GM19468 (cell line): ENCODE measurements around the gene ADORA1.

Experiments
- ATAC-seq: cut with Tn5 transposase; IDR thresholded peaks from one replicate; pipeline ENCODE4 v1.9.1; 2021; ENCODE audit warnings: mild to moderate bottlenecking, moderate library complexity, moderate number of reproducible peaks; ENCODE audit not compliant: unreplicated experiment; ENCODE audit errors: extremely low read depth

The ADORA1 gene

DNA sequence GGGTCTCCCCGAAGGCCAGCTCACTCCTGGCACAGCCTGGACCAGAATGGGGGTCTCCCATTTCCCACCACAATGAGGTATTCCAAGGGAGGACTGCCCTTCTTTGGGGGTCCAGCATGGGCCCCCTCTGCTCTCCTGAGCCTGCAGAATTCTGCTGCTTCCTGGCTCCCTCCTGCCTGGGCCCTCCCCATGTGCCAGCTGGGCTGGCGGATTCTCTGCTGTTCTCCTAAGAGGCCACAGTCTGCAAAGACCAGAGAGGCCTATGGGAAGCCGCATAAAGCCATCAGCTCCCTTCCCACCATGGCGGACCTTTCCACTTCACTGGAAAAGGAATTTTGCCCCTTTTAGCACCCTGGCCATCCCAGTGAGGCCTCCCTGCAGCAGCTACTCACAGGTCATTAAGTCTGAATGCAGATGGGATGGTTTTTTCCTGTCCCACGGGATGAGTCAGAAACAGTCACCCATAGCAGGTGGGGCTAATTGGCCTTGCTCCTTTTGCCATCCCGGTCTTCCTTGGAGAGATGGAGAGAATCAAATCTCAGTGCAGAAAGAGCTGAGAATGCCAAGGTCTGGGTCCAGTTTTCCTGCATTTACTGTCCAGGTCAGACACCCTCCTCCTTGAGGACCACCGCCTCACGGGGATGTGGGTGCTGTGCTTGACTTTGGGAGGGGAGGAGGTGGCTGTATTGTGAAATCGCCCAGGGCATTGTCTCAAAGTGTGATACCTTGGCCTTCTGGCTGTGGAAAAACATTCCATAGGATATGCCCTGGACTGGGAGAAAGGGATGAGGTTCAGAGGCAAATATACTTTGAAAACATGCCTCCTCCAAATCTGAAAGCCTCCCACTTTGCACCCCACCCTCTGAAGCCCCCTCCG lies 24.9 kb downstream of the ADORA1 start:
- ATAC-seq: no peak

DNA sequence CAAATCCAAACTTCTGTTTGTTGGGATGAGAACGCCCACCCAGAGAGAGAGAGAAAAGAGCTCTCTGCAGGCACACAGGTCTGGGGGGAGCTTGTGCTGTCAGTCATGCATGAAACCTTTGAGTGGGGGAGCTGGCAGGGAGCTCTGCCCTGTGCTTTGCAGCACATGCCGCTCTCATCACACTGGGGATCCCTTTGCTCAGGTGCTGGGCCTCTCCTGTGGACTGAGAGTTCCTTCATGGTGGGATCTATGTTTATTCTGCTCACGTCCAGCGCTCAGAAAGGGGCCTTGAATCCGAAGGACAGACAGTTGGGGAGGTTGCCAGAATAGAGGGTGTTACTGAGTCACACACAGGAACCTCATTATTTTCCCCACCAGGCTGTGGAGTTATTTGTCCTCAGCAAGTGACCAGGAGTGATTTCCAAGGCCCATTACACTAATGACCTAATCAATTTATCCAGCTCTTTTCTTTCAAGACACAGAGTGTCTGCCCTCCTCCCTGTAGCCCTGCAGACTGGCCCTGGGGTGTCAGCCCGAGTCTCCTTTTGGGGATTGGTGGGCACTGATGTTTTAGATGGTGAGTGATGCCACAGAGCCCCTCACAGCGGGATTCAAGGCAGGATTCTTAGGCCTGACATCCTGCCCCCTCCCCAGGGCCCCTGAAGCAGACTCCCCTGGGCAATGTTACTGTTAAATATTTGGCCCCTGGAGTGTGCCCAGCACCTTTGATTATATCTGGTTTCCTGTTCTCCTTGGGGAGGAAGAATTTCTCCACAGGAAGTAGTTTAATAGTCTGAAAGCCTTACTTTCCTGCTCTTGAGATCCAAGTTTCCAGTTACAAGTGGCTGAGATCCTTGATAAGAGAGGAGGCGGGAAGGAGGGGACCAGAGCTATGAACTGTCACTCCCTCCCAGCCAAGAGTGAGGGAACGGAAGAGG lies 25.8 kb downstream of the ADORA1 start:
- ATAC-seq: no peak

DNA sequence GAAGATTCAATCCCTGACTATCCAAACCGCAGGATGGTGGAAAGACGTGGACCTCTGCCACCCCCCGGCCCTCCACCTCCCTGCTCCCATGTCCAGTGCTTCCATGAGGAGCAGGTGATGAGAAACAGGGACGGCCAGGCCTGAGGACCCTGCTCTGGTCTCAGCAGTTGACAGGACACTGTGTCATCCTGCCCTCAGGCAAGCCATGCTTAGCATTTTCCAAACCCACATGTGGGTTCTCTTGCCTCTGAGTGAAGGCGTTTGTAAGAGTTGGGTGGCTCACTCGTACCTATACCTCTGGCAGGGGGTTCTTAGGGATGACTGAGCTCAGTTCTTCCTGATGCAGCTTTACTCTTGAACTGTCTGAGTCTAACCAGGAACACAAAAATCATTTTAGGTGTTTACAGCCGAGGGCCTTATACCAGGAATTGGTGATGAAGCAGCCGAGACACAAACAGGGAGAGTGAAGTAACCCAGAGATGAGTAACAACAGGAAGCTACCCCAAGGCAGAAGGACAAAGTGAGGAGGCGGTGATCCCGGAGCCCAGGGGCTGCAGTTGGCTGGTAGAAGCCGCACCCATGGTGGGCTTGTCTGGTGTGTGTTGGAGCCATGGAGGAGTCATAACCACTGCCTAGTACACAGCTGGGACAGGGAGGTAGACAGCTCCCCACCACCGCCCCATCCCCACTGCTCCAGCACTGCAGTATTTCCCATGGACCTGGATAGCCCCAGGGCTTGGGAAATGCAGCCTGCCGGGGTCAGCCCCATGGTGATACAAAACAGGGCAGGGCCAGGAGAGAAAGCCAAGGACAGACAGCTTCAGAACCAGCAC lies 26.7 kb downstream of the ADORA1 start:
- no peak for ATAC-seq

DNA sequence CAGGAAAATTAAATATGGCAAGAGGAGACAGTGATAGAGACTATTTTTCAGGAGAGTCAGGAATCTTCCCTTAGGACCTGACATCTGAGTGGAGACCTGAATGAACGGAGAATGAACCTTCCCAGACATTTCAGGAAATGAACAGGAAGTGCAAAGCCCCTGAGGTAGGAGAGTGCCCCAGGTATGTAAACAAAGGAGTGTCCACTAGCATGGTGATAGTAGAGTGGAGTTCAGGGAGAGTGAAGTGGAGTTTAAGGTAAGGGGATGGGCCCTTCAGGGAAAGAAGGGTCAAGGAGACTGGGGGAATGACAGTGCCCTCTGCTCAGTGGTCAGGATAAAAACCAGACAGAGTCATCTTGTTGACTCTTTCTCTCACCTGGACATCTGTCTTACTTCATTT lies 28.8 kb downstream of the ADORA1 start:
- no peak for ATAC-seq

DNA sequence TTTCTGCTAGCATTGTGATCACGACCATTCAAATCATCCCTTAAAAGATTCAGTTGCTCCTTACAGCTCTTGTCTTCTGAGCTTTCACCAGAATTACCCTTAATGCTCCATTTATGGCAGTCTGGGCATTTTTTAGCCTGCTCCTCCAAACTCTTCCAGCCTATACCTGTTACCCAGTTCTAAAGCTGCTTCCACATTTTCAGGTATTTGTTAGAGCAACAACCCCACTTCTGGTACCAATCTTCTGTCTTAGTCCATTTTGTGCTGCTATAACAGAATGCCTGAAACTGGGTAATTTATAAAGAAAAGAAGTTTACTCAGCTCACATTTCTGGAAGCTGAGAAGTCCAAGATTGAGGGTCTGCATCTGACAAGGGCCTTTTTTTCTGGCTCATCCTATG lies 30.9 kb downstream of the ADORA1 start:
- no peak for ATAC-seq

DNA sequence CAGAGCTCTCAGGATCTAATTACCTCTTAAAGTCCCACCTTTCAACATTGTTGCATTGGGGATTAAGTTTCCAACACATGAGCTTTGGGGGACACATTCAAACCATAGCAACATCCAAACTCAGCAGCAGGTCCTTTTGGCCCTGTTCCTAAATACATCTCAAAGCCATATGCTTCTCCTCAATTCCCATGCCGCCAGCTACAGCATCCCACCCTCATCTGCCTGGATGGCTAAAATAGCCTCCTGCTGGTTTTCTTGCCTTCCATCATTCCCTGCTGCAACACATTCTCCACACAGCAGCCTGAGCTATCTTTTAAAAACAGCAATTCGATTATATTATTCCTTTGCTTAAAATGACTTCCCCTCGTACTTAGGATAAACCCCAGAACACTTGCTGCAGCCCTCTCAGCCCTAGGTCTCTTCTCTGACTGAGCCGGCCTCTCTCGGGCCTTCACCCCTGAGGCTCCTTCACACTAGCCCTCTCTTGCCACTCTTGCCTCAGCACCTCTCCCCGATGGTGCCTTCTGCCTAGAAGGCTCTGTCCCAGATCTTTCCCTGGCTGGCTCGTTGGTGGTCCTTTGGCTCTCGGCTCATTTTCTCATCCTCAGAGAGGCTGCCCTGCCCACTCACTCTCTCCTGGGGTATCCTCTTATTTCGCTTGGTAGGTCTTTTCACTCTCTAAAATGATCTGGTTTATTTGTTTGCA lies 31.6 kb downstream of the ADORA1 start:
- no peak for ATAC-seq

DNA sequence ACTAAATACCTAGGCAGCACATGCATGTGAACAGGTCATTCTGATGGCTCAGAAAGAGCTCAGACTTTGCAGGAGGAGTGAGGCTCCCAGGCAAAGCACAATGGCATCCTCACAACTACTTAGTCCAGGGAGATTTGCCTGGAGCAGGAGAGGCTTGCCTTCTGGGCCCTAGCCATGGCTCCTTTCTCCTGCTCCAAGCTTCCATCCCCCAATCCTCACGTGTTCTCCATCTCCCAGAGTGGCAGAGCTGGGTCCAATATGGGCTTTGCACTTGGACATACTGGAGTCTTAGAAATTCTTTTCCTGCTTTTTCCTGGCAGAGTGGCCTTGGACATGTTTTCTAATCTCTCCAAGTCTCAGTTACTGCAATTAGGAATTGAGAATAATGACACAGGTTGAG lies 32.3 kb downstream of the ADORA1 start:
- no peak for ATAC-seq

DNA sequence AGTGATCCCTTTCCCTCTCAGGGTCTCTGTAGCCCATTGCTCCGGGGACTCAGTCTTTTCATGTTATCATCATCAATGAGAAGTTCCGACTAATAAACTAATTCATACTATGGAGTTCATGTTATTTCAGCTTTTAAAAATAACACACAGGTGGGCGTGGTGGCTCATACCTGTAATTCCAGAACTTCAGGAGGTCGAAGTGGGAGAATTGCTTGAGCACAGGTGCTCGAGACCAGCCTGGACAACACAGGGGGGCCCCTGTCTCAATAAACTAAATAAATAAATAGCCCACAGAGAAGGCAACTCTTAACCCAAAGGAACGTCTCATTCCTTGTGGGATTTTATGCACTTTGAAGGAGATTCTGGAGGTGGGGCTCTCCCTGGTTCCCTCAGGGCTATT lies 33.6 kb downstream of the ADORA1 start:
- no peak for ATAC-seq

DNA sequence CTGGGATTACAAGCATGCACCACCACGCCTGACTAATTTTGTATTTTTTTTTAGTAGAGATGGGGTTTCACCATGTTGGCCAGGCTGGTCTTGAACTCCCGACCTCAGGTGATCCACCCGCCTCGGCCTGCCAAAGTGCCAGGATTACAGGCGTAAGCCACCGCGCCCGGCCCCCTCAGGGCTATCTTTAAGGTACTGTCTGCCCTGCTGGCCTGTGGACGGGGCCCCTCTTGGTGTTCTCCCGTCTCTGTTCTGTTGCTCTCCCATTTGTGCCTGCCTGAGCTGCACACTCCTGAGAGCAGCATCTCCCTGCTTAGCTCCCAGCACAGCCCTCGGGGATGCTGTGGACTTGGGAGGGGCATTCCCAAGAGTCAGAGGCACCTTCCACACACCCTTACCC lies 34.2 kb downstream of the ADORA1 start:
- ATAC-seq: no peak

DNA sequence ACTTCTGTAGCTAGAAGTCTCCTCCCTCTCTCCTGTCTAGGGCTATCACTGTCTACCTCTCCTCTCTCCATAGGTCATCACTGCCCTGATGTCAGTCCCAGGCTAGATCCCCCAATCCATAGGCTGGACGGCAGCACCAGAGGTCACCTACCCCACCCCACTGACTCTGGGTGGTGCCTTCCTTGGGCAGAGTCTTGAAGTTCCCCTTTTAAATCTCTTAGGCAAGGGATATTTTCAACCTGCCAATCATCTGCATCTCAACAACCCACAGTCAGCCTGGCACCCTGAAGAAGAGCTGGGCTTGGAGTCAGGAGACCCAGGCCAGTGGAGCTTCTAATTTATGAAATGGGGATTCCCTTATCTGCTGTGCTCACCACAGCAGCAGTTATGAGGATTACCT lies 34.9 kb downstream of the ADORA1 start:
- ATAC-seq: no peak

DNA sequence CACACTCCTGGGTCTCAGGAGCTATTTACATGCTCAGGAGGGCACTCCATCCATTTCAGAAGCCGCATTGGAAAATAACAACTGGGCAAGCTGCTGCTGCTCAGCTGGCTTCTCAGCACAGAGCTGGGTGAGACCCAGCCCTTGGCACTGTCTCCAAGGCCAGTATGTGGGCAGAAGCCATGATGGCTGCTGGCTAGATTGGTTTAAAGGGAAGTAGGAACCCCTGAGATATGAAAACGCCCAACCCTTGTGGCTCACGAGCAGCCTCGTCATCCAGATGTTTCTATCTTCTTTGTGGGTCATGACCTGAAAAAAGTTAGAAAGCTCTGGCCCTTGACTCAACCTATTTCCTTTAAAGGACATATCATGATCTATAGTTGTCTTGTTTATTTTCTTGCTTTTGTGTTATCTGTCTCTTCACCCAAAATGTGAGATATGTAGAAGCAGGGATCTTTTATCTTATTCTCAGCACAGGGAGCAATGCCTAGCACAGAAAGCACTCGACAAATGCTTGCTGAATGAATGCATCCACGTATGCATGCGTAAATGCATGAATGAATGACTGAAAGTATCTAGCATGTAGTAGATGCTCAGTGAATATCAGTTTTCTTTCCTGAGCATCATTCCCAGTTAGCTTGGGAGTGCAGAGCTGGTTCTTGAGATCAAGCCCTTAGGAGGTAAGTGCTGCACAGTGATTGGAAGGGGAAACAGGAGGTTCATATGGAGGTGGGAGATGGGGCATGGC lies 36.5 kb downstream of the ADORA1 start:
- ATAC-seq: no peak

DNA sequence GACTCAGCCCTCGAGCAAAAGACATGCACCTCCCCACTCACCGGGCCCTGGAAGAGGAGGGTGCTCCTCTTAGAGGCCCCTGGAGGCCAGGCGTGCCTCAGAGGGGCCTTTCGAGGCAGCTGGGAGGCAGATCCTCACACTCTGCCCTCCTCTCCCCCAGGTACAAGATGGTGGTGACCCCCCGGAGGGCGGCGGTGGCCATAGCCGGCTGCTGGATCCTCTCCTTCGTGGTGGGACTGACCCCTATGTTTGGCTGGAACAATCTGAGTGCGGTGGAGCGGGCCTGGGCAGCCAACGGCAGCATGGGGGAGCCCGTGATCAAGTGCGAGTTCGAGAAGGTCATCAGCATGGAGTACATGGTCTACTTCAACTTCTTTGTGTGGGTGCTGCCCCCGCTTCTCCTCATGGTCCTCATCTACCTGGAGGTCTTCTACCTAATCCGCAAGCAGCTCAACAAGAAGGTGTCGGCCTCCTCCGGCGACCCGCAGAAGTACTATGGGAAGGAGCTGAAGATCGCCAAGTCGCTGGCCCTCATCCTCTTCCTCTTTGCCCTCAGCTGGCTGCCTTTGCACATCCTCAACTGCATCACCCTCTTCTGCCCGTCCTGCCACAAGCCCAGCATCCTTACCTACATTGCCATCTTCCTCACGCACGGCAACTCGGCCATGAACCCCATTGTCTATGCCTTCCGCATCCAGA lies 37.7 kb downstream of the ADORA1 start:
- ATAC-seq: no peak

DNA sequence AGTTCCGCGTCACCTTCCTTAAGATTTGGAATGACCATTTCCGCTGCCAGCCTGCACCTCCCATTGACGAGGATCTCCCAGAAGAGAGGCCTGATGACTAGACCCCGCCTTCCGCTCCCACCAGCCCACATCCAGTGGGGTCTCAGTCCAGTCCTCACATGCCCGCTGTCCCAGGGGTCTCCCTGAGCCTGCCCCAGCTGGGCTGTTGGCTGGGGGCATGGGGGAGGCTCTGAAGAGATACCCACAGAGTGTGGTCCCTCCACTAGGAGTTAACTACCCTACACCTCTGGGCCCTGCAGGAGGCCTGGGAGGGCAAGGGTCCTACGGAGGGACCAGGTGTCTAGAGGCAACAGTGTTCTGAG lies 38.3 kb downstream of the ADORA1 start:
- no peak for ATAC-seq

DNA sequence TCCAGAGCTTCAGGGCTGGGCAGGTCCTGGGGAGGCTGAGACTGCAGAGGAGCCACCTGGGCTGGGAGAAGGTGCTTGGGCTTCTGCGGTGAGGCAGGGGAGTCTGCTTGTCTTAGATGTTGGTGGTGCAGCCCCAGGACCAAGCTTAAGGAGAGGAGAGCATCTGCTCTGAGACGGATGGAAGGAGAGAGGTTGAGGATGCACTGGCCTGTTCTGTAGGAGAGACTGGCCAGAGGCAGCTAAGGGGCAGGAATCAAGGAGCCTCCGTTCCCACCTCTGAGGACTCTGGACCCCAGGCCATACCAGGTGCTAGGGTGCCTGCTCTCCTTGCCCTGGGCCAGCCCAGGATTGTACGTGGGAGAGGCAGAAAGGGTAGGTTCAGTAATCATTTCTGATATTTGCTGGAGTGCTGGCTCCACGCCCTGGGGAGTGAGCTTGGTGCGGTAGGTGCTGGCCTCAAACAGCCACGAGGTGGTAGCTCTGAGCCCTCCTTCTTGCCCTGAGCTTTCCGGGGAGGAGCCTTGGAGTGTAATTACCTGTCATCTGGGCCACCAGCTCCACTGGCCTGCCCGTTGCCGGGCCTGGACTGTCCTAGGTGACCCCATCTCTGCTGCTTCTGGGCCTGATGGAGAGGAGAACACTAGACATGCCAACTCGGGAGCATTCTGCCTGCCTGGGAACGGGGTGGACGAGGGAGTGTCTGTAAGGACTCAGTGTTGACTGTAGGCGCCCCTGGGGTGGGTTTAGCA lies 38.8 kb downstream of the ADORA1 start:
- ATAC-seq: no peak

DNA sequence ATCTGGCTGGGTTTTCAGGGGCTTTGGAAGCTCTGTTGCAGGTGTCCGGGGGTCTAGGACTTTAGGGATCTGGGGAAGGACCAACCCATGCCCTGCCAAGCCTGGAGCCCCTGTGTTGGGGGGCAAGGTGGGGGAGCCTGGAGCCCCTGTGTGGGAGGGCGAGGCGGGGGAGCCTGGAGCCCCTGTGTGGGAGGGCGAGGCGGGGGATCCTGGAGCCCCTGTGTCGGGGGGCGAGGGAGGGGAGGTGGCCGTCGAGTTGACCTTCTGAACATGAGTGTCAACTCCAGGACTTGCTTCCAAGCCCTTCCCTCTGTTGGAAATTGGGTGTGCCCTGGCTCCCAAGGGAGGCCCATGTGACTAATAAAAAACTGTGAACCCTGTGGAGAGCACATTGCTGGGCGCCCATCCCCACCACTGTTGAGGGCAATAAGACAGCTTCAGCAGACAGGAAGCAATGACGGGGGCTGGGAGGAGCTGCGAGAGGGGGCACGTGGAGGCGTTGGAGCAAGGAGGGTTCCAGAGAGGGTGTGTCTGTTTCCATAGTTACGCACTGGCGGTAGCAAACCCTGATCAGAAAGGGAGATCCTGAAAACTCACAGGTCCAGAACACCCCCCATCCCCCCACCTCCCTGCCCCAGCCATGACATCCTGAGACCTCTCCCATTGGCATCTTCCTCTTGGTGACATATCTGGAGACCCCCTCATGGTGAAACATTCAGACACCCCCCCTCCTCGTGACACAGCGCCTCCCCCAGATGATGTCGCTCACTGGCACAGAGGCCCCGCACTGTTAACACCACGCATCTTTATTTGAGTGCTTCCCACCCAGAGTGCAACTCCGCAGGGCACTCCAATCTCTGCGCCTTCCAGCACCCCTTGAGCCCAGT lies 39.7 kb downstream of the ADORA1 start:
- no peak for ATAC-seq

DNA sequence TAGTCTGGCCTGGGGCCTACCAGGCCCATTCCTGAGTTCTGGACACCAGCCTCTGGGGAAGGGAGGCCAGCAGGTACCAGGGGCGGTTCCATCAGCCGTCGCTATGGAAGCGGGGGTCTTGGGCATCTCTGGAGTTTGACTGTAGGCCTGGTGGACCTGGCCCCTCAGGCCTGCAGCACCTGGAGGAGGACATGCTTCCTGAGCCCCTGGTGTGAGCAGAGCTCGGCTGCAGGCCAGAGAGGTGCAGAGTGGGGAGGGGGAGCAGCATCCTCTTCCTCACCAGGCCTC lies 40.3 kb downstream of the ADORA1 start:
- ATAC-seq: no peak

DNA sequence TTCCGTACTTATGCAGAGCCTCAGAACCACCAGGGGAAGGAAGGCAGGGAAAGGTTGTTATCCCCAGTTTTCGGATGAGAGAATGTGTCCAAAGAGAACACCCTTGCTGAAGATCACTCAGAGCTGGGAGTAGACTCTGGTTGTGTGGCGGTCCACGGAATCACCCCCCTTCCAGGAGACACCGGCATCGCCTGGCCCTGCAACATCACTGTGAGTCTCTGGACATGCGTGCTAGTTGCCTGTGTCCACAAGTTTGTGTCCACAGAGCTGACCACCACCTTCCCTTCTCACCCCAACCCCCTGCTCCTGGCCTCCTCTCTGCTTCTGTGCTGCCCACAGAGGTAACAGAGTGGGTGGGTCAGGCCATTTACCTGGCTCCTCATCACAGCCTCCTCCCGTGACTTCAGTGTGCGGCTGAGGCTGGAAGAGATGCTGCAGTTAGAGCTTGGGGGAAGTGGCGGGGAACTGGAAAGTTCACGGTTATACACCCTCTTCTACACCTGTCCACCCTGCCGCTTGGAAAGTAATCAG lies 40.8 kb downstream of the ADORA1 start:
- no peak for ATAC-seq
